GM10266 (cell line): ENCODE measurements around the gene RAB2B.

Experiments used
- DNase-seq: peaks from one replicate; pipeline ENCODE4 v3.0.0; 2012; ENCODE audit errors: extremely low spot score
- TF ChIP-seq, protein P1 (sequence below): IDR thresholded peaks from 2 replicates; pipeline ENCODE4 v1.5.1; 2012; ENCODE audit warnings: mild to moderate bottlenecking, low read depth; ENCODE audit not compliant: control insufficient read depth, insufficient read depth; ENCODE audit errors: missing control alignments

The RAB2B gene

GRCh38 chr14:21476925-21477681 lies at the start of gene RAB2B, which contains the start of gene TOX4:
TSS of gene RAB2B (minus strand) at chr14:21476959. CDS start at chr14:21476872, 87 bp downstream.
TSS of gene TOX4 (plus strand) at chr14:21477195. CDS start at chr14:21477279, 84 bp downstream.
- peak; percentile 91 for DNase-seq
- TF ChIP-seq, protein P1, sequence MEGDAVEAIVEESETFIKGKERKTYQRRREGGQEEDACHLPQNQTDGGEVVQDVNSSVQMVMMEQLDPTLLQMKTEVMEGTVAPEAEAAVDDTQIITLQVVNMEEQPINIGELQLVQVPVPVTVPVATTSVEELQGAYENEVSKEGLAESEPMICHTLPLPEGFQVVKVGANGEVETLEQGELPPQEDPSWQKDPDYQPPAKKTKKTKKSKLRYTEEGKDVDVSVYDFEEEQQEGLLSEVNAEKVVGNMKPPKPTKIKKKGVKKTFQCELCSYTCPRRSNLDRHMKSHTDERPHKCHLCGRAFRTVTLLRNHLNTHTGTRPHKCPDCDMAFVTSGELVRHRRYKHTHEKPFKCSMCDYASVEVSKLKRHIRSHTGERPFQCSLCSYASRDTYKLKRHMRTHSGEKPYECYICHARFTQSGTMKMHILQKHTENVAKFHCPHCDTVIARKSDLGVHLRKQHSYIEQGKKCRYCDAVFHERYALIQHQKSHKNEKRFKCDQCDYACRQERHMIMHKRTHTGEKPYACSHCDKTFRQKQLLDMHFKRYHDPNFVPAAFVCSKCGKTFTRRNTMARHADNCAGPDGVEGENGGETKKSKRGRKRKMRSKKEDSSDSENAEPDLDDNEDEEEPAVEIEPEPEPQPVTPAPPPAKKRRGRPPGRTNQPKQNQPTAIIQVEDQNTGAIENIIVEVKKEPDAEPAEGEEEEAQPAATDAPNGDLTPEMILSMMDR: peak; percentile 95

DNA sequence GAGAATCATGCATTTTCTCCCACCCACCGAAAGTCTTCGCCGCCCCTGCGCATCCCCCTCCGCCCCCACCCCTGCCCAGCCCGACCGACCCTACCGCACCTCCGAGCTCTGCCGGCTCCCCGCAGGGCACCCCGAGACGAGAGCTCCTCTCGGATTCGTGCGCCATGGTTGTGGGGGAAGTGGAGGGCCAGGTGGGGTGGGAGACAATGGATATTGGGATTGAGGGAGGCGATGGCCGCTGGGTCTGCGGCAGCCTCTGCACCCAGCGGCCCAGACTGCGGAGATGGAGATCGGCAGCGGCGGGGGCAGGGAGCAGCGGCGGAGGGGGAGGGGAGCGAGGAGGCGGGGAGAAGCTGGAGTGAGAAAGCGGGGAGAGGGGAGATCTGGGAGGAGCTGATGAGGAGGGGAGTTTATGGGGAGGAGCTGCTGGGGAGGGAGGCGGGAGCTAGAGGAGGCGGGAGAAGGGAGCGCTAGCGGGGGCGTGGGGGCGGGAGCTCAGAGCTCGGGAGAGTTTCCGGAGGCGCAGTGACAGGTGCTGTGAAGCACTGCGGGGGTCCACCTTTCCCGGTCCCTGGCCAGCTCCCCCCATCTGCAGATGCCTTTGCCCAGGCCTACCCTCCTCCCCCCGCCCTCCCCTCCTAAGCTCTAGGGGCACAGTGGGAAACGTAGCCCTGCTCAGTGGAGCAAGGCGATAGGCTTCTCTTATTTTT lies 49.4 kb upstream of the RAB2B start, which contains the start of gene SALL2:
TSS of gene SALL2 (minus strand) at position 385 of the 710 bp plus-strand sequence. CDS start at position 166, 219 bp downstream.
- peak; percentile 73 for DNase-seq
- TF ChIP-seq, protein P1: no peak

DNA sequence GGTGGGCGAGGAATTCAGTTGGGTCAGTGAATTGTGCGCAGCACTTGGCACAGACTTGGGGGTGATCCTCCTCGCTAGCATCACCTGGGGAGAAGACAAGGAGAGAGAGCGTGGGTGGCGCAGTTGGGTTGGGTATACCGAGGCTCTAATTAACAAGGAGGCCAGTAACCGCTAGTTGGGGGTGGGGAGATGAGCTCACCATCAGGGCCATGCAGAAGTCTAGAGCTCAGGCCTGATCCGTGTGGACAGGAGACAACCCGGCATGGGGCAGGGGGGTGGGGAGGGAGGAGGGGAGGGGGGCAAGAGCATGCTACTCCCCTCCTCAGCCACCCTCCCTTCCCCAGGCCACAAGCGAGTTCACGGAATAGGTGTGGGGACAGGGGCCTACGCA lies 48.8 kb upstream of the RAB2B start:
- TF ChIP-seq, protein P1: no peak
- DNase-seq: no peak

- TF ChIP-seq, protein P1: no peak
- DNase-seq: no peak
Measured at GRCh38 chr14:21524575-21525490, 48.1 kb upstream of the RAB2B start.

GRCh38 chr14:21523203-21523602 lies 46.4 kb upstream of the RAB2B start:
- TF ChIP-seq, protein P1: no peak
- DNase-seq: no peak

- DNase-seq: no peak
- TF ChIP-seq, protein P1: no peak
Measured at GRCh38 chr14:21521501-21521900, 44.7 kb upstream of the RAB2B start.
